H9 (cell line): ENCODE results near the gene SLC26A6. TPM values are rescaled to one million over a fixed set of nuclear protein-coding genes. Genes with fewer than 3 reads are reported as not detected.

Experiments used
- DNase-seq: peaks from one replicate; pipeline ENCODE4 v3.0.0-alpha.2; 2017
- H2AFZ ChIP-seq: one replicate; pipeline ENCODE4 v1.6.1; 2013; ENCODE audit warnings: mild to moderate bottlenecking, low read length, control low read depth, moderate library complexity
- H2AK5ac ChIP-seq: 2 replicates; pipeline ENCODE4 v1.6.1; 2013; ENCODE audit warnings: low read length, control low read depth, mixed read lengths; ENCODE audit not compliant: insufficient read length
- H2BK120ac ChIP-seq: one replicate; pipeline ENCODE4 v1.6.1; 2013; ENCODE audit warnings: low read depth, mild to moderate bottlenecking, low read length, control low read depth, inconsistent platforms; ENCODE audit not compliant: poor library complexity, severe bottlenecking
- H2BK12ac ChIP-seq: 2 replicates; pipeline ENCODE4 v1.6.1; 2013; ENCODE audit warnings: low read length, control low read depth, mixed read lengths, low read depth; ENCODE audit not compliant: insufficient read length
- H2BK15ac ChIP-seq: 2 replicates; pipeline ENCODE4 v1.6.1; 2013; ENCODE audit warnings: low read depth, low read length, control low read depth
- H2BK20ac ChIP-seq: one replicate; pipeline ENCODE4 v1.6.1; 2013; ENCODE audit warnings: low read depth, mild to moderate bottlenecking, low read length, control low read depth, inconsistent platforms; ENCODE audit not compliant: poor library complexity, severe bottlenecking
- H2BK5ac ChIP-seq: 2 replicates; pipeline ENCODE4 v1.6.1; 2013; ENCODE audit warnings: low read length, control low read depth, mixed read lengths; ENCODE audit not compliant: insufficient read length
- H3K14ac ChIP-seq: 2 replicates; pipeline ENCODE4 v1.6.1; 2013; ENCODE audit warnings: low read length, control low read depth; ENCODE audit not compliant: insufficient read depth
- H3K18ac ChIP-seq: 2 replicates; pipeline ENCODE4 v1.6.1; 2013; ENCODE audit warnings: low read depth, mild to moderate bottlenecking, mixed read lengths, low read length, control low read depth; ENCODE audit not compliant: insufficient read length
- H3K23ac ChIP-seq: 2 replicates; pipeline ENCODE4 v1.6.1; 2013; ENCODE audit warnings: low read length, control low read depth, mixed read lengths, low read depth; ENCODE audit not compliant: insufficient read length
- H3K23me2 ChIP-seq: 2 replicates; pipeline ENCODE4 v1.6.1; 2013; ENCODE audit warnings: low read depth, mild to moderate bottlenecking, mixed read lengths, low read length, control low read depth; ENCODE audit not compliant: insufficient read length, poor library complexity, severe bottlenecking
- H3K27ac ChIP-seq: 2 replicates; pipeline ENCODE4 v1.5.1; 2013; ENCODE audit warnings: low read length, control low read depth, mixed read lengths, low read depth; ENCODE audit not compliant: insufficient read length
- H3K27me3 ChIP-seq: 2 replicates; pipeline ENCODE4 v1.6.1; 2013; ENCODE audit warnings: low read length, control low read depth, inconsistent platforms; ENCODE audit not compliant: insufficient read depth
- H3K4ac ChIP-seq: 2 replicates; pipeline ENCODE4 v1.6.1; 2013; ENCODE audit warnings: low read depth, mild to moderate bottlenecking, control low read depth, inconsistent platforms, low read length, moderate library complexity
- H3K4me1 ChIP-seq: 2 replicates; pipeline ENCODE4 v1.6.1; 2013; ENCODE audit warnings: low read length, control low read depth, inconsistent platforms; ENCODE audit not compliant: insufficient read depth
- H3K4me2 ChIP-seq: 2 replicates; pipeline ENCODE4 v1.6.1; 2013; ENCODE audit warnings: low read length, control low read depth, mixed read lengths; ENCODE audit not compliant: insufficient read length, insufficient read depth
- H3K56ac ChIP-seq: 2 replicates; pipeline ENCODE4 v1.6.1; 2013; ENCODE audit warnings: low read depth, mild to moderate bottlenecking, mixed read lengths, low read length, control low read depth; ENCODE audit not compliant: insufficient read length
- H3K79me1 ChIP-seq: 2 replicates; pipeline ENCODE4 v1.6.1; 2013; ENCODE audit warnings: low read depth, mild to moderate bottlenecking, moderate library complexity, low read length, control low read depth, inconsistent platforms; ENCODE audit not compliant: insufficient read depth, poor library complexity, severe bottlenecking
- H3K79me2 ChIP-seq: 2 replicates; pipeline ENCODE4 v1.6.1; 2013; ENCODE audit warnings: low read length, control low read depth, inconsistent platforms; ENCODE audit not compliant: insufficient read depth
- H3K9ac ChIP-seq: 2 replicates; pipeline ENCODE4 v1.6.1; 2013; ENCODE audit warnings: low read length, control low read depth, mixed read lengths; ENCODE audit not compliant: insufficient read length; ENCODE audit errors: extremely low read depth
- H3K9me3 ChIP-seq: one replicate; pipeline ENCODE4 v1.6.1; 2013; ENCODE audit warnings: low read depth, low read length, inconsistent platforms; ENCODE audit not compliant: control insufficient read depth
- H3T11ph ChIP-seq: one replicate; pipeline ENCODE4 v1.6.1; 2013; ENCODE audit warnings: mild to moderate bottlenecking, low read length, control low read depth, inconsistent platforms
- H4K20me1 ChIP-seq: one replicate; pipeline ENCODE4 v1.6.1; 2013; ENCODE audit not compliant: control insufficient read depth, insufficient read length, insufficient read depth
- H4K5ac ChIP-seq: 2 replicates; pipeline ENCODE4 v1.6.1; 2013; ENCODE audit warnings: low read depth, mild to moderate bottlenecking, mixed read lengths, low read length, control low read depth; ENCODE audit not compliant: insufficient read length
- H4K8ac ChIP-seq: replicated peaks from 2 replicates; pipeline ENCODE4 v1.6.1; 2013; ENCODE audit warnings: low read length, control low read depth, mixed read lengths, low read depth; ENCODE audit not compliant: insufficient read length
- H4K91ac ChIP-seq: 2 replicates; pipeline ENCODE4 v1.6.1; 2013; ENCODE audit warnings: low read depth, mild to moderate bottlenecking, moderate library complexity, mixed read lengths, low read length, control low read depth; ENCODE audit not compliant: insufficient read length
- H3K27ac Mint-ChIP-seq, 3 experiments: 2 replicates in 2 of 3; 3 replicates in 1 of 3; pipeline ENCODE4 v1.8.0; 2020 to 2021; ENCODE audit warnings: mixed read lengths in 3 of 3, mild to moderate bottlenecking in 1 of 3, moderate library complexity in 1 of 3
- H3K27me3 Mint-ChIP-seq: 2 replicates; pipeline ENCODE4 v1.8.0; 2021; ENCODE audit warnings: low read depth, mild to moderate bottlenecking, moderate library complexity, mixed read lengths
- H3K36me3 Mint-ChIP-seq, 3 experiments: 2 replicates in 2 of 3; 3 replicates in 1 of 3; pipeline ENCODE4 v1.8.0; 2020 to 2021; ENCODE audit warnings: low read depth in 3 of 3, mixed read lengths in 3 of 3; ENCODE audit not compliant: insufficient read depth in 1 of 3
- H3K4me1 Mint-ChIP-seq, 2 experiments: 2 replicates each; pipeline ENCODE4 v1.8.0; 2020; ENCODE audit warnings: mixed read lengths in 2 of 2
- H3K4me3 Mint-ChIP-seq, 2 experiments: 2 replicates in 1 of 2; 3 replicates in 1 of 2; pipeline ENCODE4 v1.8.0; 2020 to 2021; ENCODE audit warnings: mild to moderate bottlenecking in 2 of 2, mixed read lengths in 2 of 2, moderate library complexity in 1 of 2
- H3K9me3 Mint-ChIP-seq, 2 experiments: 2 replicates in 1 of 2; 3 replicates in 1 of 2; pipeline ENCODE4 v1.8.0; 2020; ENCODE audit warnings: mild to moderate bottlenecking in 2 of 2, mixed read lengths in 2 of 2, moderate library complexity in 1 of 2
- CTCF ChIP-seq: fragments of 200-600 bp; sonication (generic); conservative IDR thresholded peaks from 3 replicates; pipeline ENCODE4 v1.8.0; 2021; ENCODE audit warnings: antibody characterized with exemption, mild to moderate bottlenecking
- WGBS: extraction: QIAGEN DNeasy Blood & Tissue Kit; methylation state at CpG from one replicate; pipeline ENCODE4 v1.1.7; 2013; ENCODE audit warnings: missing lambda C conversion rate, low lambda C conversion rate, mixed read lengths; ENCODE audit not compliant: insufficient read length; ENCODE audit errors: extremely low coverage; 5-methylcytosine and 5-hydroxymethylcytosine counted together
- total RNA-seq: library from RNA; stranded (reverse); gene quantifications from 2 replicates; pipeline ENCODE4 v1.2.1, GENCODE V29; 2021

Gene SLC26A6
- total RNA-seq, 1 experiment from 2014 or later, result 61.3 TPM

- no peak overlapping the region for H3K9ac ChIP-seq
- H4K91ac ChIP-seq, result no peak overlapping the region
- H3K9me3 ChIP-seq, result no peaks in the 10 kb centered on the region
These were observed 1.5 kb downstream of the SLC26A6 start for GRCh38 chr3:48633743-48634142.

More at GRCh38 chr3:48633743-48634142, 1.5 kb downstream of the SLC26A6 start:
- no peak for TF ChIP-seq CTCF
- Histone ChIP-seq H2BK12ac (no peak overlapping the region), H3K18ac (no peak overlapping the region), H3K79me1 (no peaks in the 10 kb centered on the region), H3K4ac (no peak overlapping the region), H3K79me2 (no peaks in the 10 kb centered on the region), H2BK20ac (no peak overlapping the region), H4K8ac (no peak overlapping the region), H3K4me2 (peak overlapping the region; percentile 76), H2BK15ac (no peak overlapping the region), H2BK5ac (no peak overlapping the region), H4K20me1 (peaks cover 2% of the 10 kb centered on the region), H3K56ac (no peak overlapping the region), H2AFZ (no peak overlapping the region), H2BK120ac (no peak overlapping the region), H3T11ph (no peak overlapping the region), H3K4me1 (peaks cover 2% of the 10 kb centered on the region), H3K23me2 (peaks cover 6% of the 10 kb centered on the region), H2AK5ac (no peak overlapping the region), H3K27ac (no peak overlapping the region), H3K14ac (no peak overlapping the region), H3K23ac (no peak overlapping the region), H4K5ac (no peak overlapping the region), H3K27me3 (no peaks in the 10 kb centered on the region)
- no CpG with 5 or more reads among the region's 2 CpGs for WGBS
- DNase-seq, result no peak
- H3K27ac Mint-ChIP-seq, result no peak overlapping the region
- no peaks in the 10 kb centered on the region; the same call in 1 of the 2 replicates for H3K27me3 Mint-ChIP-seq
- H3K9me3 Mint-ChIP-seq, result no peaks in the 10 kb centered on the region
- H3K4me3 Mint-ChIP-seq, result peak overlapping the region; percentile 79 to 90; a peak in 4 of 5 replicates
- H3K4me1 Mint-ChIP-seq, result peaks cover 28 to 31% of the 10 kb centered on the region in 2 experiments
- H3K36me3 Mint-ChIP-seq, result peaks cover 23 to 59% (median 58%) of the 10 kb centered on the region in 3 experiments; a peak in 6 of 7 replicates
